Measurements from ENCODE around the gene MT1M. TPM values are rescaled to one million over a fixed set of nuclear protein-coding genes. Genes with fewer than 3 reads are reported as not detected.

The MT1M gene
- total and polyA plus RNA-seq, 2 donors (not counting 1 experiment from before 2014, with no cell fraction given) = 8.5 to 58.8 TPM

DNA sequence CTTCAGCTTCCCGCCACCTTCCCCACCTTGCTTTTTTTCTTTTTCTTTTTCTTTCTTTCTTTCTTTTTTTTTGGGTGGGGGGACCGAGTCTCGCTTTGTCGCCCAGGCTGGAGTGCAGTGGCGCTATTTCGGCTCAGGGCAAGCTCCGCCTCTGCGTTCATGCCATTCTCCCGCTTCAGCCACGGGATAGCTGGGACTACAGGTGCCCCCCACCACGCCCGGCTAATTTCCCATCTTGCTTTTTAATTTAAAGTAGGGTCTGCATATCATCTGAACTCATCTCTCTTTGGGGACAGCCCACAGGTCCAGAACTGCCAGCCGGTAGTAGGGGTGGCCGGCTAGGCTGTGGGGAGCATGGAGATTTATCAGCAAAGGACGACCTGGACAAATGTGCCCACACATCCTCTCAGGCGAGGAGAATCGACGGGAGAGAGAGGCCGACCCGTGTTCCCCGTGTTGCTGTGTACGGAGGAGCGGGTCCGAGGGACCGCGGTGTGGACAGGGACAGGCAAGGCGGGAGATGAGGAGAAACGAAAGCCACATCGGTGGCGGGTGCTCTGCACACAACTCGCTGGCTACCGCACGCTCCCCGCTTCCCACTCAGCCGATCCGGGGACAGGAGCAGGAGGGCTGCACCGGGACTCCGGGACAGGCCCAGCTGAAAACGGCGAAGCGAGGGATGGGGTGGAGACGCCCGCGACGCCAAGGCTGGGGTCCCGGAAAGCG lies 2.4 kb downstream of the MT1M start:
- Histone ChIP-seq H3K4me1 (ENCODE audit: control insufficient read depth, extremely low read depth, insufficient read depth, low read length) (peaks cover 2% of the 10 kb centered on the region), H3K79me2 (ENCODE audit: control insufficient read depth, insufficient read depth, low read length) (no peaks in the 10 kb centered on the region), H3K27ac (ENCODE audit: insufficient read depth, low read length) (no peak overlapping the region), H3K4me2 (ENCODE audit: extremely low read depth, insufficient read depth, low read length) (peak overlapping the region; percentile 35), H3K9ac (ENCODE audit: insufficient read depth, low read length) (no peak overlapping the region), H2AFZ (ENCODE audit: low read length) (no peak overlapping the region), H3K4me3 (replicated peaks in 1 of 4; ENCODE audit: control extremely low read depth in 1 of 4, insufficient read depth in 1 of 4, low read depth in 3 of 4, low read length in 4 of 4) (peak overlapping the region in 1 of 4 experiments; percentile 16), H3K36me3 (ENCODE audit: control insufficient read depth, insufficient read depth, low read length) (no peaks in the 10 kb centered on the region), H3K9me3 (ENCODE audit: control insufficient read depth, insufficient read depth, low read depth, low read length) (no peaks in the 10 kb centered on the region), H3K27me3 (ENCODE audit: control insufficient read depth, insufficient read depth, low read length) (peaks cover 5% of the 10 kb centered on the region), H4K20me1 (ENCODE audit: control insufficient read depth, extremely low read depth, insufficient read depth, low read length) (no peaks in the 10 kb centered on the region)
- TF ChIP-seq, protein P1, sequence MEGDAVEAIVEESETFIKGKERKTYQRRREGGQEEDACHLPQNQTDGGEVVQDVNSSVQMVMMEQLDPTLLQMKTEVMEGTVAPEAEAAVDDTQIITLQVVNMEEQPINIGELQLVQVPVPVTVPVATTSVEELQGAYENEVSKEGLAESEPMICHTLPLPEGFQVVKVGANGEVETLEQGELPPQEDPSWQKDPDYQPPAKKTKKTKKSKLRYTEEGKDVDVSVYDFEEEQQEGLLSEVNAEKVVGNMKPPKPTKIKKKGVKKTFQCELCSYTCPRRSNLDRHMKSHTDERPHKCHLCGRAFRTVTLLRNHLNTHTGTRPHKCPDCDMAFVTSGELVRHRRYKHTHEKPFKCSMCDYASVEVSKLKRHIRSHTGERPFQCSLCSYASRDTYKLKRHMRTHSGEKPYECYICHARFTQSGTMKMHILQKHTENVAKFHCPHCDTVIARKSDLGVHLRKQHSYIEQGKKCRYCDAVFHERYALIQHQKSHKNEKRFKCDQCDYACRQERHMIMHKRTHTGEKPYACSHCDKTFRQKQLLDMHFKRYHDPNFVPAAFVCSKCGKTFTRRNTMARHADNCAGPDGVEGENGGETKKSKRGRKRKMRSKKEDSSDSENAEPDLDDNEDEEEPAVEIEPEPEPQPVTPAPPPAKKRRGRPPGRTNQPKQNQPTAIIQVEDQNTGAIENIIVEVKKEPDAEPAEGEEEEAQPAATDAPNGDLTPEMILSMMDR (conservative IDR thresholded peaks at IDR 0.05 in 1 of 2, IDR thresholded peaks at IDR 0.05 in 1 of 2; ENCODE audit: low read depth in 1 of 2, low read length in 2 of 2) = no peak
- no peak for DNase-seq (ENCODE audit: low read depth in 2 of 2)

DNA sequence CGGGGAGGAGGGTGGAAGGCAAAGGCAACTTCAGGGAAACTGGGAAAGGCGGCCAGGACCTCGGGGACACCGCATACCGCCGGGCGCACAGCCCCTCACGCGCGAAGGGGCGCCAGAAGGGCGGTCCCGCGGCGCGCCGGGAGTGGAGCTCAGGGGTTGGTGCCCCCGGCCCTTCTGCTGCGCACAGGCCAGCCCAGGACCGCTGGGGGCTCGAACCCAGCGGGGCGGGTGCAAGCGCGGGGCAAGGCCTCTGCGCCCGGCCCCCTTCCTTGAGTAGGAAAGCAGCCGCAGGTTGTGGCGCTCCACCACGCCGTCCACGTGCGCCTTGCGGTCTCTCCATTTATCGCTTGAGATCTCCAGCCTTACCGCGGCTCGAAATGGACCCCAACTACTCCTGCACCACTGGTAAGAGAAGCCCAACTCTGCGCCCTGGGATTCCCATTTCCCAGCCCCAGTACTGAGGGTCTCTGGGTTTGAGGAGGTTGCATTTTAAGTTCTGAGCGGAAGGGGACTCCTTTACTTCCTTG lies 3.0 kb downstream of the MT1M start:
- Histone ChIP-seq H4K20me1 (ENCODE audit: control insufficient read depth, extremely low read depth, insufficient read depth, low read length) (no peaks in the 10 kb centered on the region), H3K79me2 (ENCODE audit: control insufficient read depth, insufficient read depth, low read length) (no peaks in the 10 kb centered on the region), H3K4me3 (replicated peaks in 1 of 4; ENCODE audit: control extremely low read depth in 1 of 4, insufficient read depth in 1 of 4, low read depth in 3 of 4, low read length in 4 of 4) (no peak overlapping the region), H3K9me3 (ENCODE audit: control insufficient read depth, insufficient read depth, low read depth, low read length) (no peaks in the 10 kb centered on the region), H3K9ac (ENCODE audit: insufficient read depth, low read length) (no peak overlapping the region), H3K27me3 (ENCODE audit: control insufficient read depth, insufficient read depth, low read length) (peaks cover 5% of the 10 kb centered on the region), H3K27ac (ENCODE audit: insufficient read depth, low read length) (no peak overlapping the region), H3K36me3 (ENCODE audit: control insufficient read depth, insufficient read depth, low read length) (no peaks in the 10 kb centered on the region), H3K4me1 (ENCODE audit: control insufficient read depth, extremely low read depth, insufficient read depth, low read length) (peaks cover 2% of the 10 kb centered on the region), H2AFZ (ENCODE audit: low read length) (no peak overlapping the region), H3K4me2 (ENCODE audit: extremely low read depth, insufficient read depth, low read length) (no peak overlapping the region)
- no peak for TF ChIP-seq EZH2 (IDR thresholded peaks at IDR 0.05; ENCODE audit: low read length, missing control alignments)
- TF ChIP-seq, protein P1 (conservative IDR thresholded peaks at IDR 0.05 in 1 of 2, IDR thresholded peaks at IDR 0.05 in 1 of 2; ENCODE audit: low read depth in 1 of 2, low read length in 2 of 2) = no peak
- DNase-seq (ENCODE audit: low read depth in 2 of 2) = no peak

DNA sequence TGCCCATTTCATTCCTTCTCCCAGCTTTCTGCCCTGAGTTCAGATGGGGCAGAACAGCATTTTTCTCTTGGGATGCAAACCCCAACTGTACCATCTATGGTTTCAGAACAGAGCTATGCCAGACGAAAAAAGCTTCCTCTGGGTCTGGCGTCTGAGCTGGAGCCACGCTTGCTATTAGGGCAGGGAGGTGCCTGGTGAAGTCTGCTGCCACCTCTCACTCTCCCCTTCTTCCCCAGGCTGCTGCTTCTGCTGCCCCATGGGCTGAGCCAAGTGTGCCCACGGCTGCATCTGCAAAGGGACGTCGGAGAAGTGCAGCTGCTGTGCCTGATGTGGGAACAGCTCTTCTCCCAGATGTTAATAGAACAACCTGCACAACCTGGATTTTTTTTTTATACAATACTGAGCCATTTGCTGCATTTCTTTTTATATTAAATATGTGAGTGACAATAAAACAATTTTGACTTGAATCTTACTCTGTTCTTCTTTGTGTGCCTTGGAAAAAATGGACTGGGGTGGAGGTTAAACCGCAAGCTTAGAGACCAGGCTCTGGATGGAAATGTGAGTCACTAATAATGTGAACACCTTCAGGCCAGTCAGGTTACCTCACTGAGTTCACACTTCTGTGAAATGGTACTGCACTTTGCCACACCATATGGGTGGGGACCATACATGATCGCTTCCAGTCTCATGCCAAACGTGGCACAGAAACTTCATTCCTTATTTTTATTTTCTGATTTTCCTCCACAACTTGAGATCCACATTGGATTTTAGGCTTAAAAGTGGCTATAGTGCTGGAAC lies 4.4 kb downstream of the MT1M start:
- H2AFZ ChIP-seq (ENCODE audit: low read length) = no peak overlapping the region
- H3K9ac ChIP-seq (ENCODE audit: insufficient read depth, low read length) = no peak overlapping the region
- no peaks in the 10 kb centered on the region for H3K36me3 ChIP-seq (ENCODE audit: control insufficient read depth, insufficient read depth, low read length)
- H3K4me3 ChIP-seq (replicated peaks in 1 of 4; ENCODE audit: control extremely low read depth in 1 of 4, insufficient read depth in 1 of 4, low read depth in 3 of 4, low read length in 4 of 4) = no peak overlapping the region
- H3K4me2 ChIP-seq (ENCODE audit: extremely low read depth, insufficient read depth, low read length) = no peak overlapping the region
- TF ChIP-seq EZH2 (IDR thresholded peaks at IDR 0.05; ENCODE audit: low read length, missing control alignments) = no peak
- TF ChIP-seq, protein P1 (conservative IDR thresholded peaks at IDR 0.05 in 1 of 2, IDR thresholded peaks at IDR 0.05 in 1 of 2; ENCODE audit: low read depth in 1 of 2, low read length in 2 of 2) = no peak
- H3K27ac ChIP-seq (ENCODE audit: insufficient read depth, low read length) = no peak overlapping the region
- H4K20me1 ChIP-seq (ENCODE audit: control insufficient read depth, extremely low read depth, insufficient read depth, low read length) = no peaks in the 10 kb centered on the region
- DNase-seq (ENCODE audit: low read depth in 2 of 2) = no peak
- no peaks in the 10 kb centered on the region for H3K9me3 ChIP-seq (ENCODE audit: control insufficient read depth, insufficient read depth, low read depth, low read length)
- no peaks in the 10 kb centered on the region for H3K79me2 ChIP-seq (ENCODE audit: control insufficient read depth, insufficient read depth, low read length)
- H3K27me3 ChIP-seq (ENCODE audit: control insufficient read depth, insufficient read depth, low read length) = peaks cover 5% of the 10 kb centered on the region
- peaks cover 2% of the 10 kb centered on the region for H3K4me1 ChIP-seq (ENCODE audit: control insufficient read depth, extremely low read depth, insufficient read depth, low read length)
